GM18520 (cell line): Measurements from ENCODE around the gene WDR26.
"Not testable (repeated sequence)": the region's sequence is repeated elsewhere in the genome, so short reads cannot be mapped to it uniquely, and the experiment has no call there.

Experiments
- ATAC-seq: cut with Tn5 transposase; IDR thresholded peaks from one replicate; pipeline ENCODE4 v1.9.1; 2021; ENCODE audit not compliant: unreplicated experiment

WDR26 gene

DNA sequence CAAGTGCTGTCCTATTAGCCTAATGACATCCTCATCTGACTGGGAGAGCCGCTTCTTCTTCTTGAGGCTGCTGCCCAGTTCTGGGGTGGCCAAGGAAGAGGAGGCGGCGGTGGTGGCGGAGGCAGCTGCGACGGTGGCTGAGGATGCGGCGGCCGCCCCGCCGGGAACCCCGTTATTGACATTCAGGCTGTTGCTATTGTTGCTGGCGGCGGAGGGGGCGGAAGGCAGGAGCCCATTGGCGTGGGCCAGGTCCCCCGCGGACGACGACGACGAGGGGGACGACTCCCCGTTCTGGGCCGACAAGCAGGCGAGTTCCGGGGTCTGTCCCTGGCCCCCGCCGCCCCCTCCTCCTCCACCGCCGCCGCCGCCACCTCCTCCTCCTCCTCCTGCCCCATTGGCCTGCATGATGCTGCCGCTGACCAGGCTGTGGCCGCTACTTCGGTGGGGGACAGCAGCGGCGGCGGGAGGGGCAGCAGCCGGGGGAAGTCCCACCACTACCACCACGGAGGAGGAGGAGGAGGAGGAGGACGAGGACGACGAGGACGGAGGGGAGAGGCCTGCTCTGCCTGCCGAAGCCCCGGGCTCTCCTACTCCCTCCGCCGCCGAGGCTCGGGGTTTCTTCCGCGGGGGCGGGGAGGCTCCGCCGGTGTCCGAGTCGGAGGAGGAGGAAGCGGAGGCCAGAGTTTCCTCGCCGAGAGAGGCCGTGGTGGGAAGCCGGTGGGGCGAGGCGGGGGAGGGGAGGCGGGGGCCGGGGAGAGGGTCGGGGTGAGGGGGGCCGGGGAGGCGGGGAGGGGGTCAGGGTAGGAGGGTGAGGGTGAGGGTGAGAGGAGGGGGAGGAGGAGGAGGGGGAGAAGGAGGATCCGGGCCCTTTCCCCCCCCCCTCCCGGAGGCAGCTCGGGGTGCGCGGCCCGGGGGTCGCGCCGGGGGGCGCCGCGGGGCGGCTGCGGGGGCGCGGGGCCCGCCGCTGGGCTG lies 610 bp downstream of the WDR26 start:
- no peak for ATAC-seq

GRCh38 chr1:224433041-224433691 lies 1.4 kb downstream of the WDR26 start:
- no peak for ATAC-seq

DNA sequence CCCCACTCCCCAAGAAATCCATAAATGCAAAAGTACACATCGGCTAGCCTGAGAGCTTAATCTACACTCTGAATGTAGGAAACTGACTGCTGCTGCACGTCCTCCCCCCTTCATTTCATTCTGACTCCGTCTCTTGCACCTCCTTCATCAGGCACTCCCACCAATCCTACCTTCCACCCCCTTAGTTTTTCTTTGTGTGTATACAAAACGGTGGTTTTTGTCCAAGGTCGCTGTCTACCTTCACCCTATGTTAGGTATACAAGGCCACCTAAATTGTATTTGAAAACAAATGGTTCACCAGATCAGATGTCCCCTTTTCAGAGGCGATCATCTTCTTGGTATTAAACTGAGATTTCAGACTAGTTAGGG lies 1.9 kb downstream of the WDR26 start:
- ATAC-seq, result no peak

GRCh38 chr1:224432146-224432545 lies 2.5 kb downstream of the WDR26 start:
- ATAC-seq, result no peak

DNA sequence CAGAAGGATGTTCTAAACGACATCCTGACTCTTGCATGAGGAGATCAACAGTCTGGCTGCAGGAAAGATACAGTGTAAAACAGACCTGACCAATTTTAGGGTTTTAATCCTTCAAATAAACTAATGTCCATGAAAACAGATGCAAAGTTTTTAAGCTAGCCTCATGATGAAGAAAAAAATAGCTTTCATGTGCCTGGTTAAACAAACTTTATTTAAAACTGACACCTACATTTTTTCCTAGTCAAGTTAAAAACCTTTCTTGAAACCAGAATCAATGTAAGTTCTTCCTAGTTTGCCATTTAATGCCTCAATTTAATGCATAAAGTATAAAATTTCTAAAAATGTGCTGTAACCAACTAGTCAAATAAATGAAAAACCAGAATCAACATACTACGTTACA lies 2.9 kb downstream of the WDR26 start:
- ATAC-seq, result no peak

DNA sequence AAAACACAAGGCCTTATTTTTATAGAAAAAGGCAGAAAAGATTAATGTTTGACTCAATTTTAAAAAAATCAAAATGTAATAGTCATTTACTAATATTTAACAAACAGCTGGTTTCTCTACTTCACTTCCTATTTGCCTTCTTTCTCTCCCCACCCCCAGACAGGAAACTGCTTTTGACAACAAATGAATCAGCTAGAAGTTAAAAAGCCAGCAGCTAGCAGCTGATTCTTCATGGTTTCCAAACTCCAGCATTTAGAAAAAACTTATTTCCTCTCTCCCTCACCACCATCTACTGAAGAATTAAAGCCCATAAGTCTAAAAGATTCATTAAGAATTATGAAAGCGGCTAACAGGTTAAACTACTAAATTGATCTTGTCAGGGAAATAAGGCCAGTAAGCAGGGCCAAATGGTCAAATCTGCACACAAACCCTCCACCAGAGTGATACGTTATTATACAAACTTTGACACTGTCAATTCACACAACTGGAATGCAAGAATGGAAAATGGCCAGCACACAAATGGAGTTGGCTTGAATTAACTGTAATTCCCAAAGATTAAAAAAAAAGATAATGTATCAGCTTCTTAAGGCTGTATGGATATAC lies 4.0 kb downstream of the WDR26 start:
- no peak for ATAC-seq

GRCh38 chr1:224429616-224430326 lies 4.8 kb downstream of the WDR26 start:
- ATAC-seq, result no peak

DNA sequence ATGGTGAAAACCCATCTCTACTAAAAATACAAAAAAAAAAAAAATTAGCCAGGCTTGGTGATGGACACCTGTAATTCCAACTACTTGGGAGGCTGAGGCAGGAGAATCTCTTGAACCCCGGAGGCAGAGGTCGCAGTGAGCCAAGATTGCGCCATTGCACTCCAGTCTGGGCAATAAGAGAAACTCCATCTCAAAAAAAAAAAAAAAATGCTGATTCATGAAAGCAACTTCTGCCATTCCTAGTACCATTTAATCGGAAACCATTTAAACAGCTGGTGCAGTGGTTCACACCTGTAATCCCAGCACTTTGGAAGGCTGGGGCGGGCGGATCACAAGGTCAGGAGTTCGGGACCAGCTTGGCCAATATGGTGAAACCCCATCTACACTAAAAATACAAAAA lies 5.9 kb downstream of the WDR26 start:
- ATAC-seq, result not testable (repeated sequence)

- no peak for ATAC-seq
Observed at GRCh38 chr1:224427346-224427745, 7.3 kb downstream of the WDR26 start.

DNA sequence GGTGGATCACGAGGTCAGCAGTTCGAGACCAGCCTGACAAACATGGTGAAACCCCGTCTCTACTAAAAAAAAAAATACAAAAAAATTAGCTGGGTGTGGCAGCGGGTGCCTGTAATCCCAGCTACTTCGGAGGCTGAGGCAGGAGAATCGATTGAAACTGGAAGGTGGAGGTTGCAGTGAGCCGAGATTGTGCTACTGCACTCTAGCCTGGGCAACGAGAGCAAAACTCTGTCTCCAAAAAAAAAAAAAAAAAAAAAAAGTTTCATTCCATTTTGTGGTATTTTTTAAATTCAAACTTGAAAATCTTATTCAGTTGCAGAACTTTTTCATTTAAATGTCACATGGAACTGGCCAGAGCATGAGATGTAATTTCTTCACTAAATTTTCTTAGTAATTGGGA lies 7.7 kb downstream of the WDR26 start:
- not testable (repeated sequence) for ATAC-seq

- no peak for ATAC-seq
Observed at GRCh38 chr1:224425279-224425884, 9.2 kb downstream of the WDR26 start.

DNA sequence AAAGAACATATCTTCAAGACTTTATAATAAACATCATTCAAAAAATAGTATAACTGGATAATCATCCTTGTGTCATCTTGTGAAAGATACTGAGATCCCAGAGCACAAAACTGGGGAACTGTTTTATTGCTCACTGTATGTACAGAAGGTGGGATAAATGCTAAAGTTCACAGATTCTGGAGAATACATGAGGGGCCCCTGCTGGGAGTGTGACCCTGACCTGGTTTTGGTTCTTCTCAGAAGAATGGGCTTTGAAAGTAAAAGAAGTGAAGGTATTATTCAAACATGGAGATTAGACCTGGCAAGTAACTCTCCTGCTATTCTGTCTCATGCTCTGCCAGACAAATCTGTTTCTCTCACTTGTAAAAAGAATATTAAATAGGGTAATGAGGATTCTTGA lies 14.5 kb downstream of the WDR26 start:
- ATAC-seq, result no peak

- no peak for ATAC-seq
Observed at GRCh38 chr1:224411766-224412165, 22.8 kb downstream of the WDR26 start.

DNA sequence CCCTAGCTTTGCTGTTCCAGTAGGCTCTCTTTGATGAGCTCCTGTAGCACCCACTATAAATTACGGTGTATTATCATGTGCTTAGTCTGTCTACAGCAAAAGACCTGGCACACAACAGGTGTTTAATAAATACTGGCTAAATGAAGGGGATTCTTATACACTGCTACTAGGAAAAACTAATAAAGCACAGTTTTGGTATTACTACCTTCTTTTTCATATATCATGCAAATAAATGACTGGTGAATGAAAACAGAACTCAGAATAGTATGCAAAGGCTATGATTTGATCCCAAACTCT lies 26.4 kb downstream of the WDR26 start:
- no peak for ATAC-seq

DNA sequence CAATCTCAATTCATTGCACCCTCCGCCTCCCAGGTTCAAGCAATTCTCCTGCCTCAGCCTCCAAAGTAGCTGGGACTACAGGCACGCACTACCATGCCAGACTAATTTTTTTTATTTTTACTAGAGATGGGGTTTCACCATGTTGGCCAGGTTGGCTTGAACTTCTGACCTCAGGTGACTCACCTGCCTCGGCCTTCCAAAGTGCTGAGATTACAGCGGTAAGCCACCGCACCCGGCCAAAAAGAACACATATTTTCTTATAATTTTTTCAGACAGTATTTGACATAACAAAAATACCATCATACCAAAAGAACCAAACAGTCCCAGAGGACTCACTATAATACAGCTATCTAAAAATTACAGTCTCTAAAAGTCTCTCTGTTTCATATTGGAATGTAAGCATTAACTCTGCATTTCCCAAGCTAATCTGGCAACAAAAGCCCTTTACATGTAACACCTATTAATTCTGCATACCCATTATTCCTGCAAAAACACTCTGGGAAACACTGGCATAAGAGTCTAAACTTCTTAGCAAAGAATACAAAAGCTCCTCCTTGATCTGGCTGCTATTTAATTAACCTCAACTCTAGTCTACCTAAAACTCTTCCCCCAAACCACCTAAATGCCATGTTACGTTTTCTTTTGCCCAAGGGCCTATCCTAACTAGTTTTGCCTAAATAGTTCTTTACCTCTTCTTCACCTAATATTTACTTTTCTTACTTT lies 26.9 kb downstream of the WDR26 start:
- ATAC-seq, result no peak

DNA sequence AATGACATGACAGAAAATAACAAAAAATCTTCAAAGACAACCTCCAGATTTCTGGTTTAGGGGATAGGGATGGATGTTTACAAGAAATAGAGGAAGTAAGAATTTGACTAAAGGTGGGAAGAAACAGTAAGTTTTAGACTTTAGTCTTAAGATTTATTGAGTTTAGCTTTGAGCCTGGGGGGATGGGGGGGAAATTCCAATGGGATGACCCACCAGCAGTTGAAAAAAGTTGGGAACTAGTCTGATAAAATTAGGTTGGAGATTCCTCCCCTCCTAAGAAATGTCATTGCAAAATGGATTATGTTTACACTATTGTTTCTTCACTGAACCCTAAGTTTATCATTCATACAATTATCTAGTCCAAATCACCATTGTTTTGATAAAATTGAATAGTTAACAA lies 28.4 kb downstream of the WDR26 start:
- no peak for ATAC-seq

GRCh38 chr1:224405604-224405970 lies 29.0 kb downstream of the WDR26 start:
- ATAC-seq, result no peak

GRCh38 chr1:224404916-224405603 lies 29.5 kb downstream of the WDR26 start:
- no peak for ATAC-seq

DNA sequence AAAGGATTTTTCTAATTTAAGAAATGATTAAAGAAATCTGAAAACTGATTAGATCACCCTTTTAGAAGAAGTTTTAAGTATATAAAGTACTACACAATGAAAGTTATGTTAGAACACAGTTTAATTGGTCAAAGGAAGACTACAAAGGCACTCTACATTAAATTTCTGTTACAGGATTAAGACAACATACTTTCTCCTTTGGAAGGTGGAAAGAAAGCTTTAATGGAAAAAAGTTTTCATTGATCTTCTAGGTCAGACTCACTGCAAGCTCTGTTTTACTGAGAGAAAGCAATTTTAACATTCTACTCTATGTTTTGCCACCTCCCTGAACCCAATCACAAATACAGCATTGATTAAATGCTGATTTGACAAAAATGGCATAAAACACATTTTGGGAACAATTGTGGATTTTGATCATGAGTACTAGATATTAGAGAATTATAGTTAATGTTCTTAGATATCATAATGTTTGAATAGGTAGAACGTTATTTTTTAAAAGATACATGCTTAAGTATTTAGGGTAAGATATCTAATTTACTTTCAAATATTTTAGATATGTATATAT lies 32.0 kb downstream of the WDR26 start:
- no peak for ATAC-seq

DNA sequence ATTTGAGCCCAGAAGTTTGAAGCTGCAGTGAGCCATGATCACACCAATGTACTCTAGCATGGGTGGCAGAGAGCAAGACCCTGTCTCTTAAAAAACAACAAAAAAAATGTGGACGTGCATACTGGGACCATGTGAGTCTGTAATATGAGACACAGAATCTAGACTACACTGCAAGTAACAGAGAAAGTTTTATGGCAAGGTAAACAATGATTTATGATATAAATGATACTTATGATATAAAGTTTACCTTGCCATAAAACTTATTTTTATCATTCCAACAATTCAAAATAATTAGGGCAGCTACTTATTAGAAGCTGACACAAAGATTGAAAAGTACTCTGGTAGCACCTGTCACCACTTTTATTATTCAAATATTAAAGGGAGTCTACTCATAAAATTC lies 34.7 kb downstream of the WDR26 start:
- no peak for ATAC-seq
